Measurements from ENCODE around the gene DCLK1.

DNA sequence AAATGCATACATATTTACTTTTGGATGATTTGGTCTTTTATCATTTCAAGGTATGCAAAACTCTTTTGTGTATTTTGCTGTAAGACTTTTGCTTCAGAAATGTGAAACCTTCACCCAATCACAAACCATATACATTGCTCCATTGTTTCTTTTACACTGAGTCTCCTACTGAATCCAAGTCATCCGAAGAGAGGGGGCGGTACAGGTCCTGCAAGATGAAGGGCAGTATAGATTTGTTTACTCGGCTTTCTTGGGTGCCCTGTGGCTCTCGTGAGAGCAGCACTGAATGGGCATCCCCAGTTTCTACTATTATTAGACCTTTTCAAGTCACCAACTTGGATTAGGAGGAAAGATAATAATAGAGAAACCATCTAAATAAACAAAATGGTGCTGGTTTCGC lies 280.6 kb downstream of the DCLK1 start:
- TF ChIP-seq EZH2 (IDR thresholded peaks at IDR 0.05) (no peak), CTCF (IDR thresholded peaks at IDR 0.05) (no peak), EZH2phosphoT487 (IDR thresholded peaks at IDR 0.05) (no peak)
